SK-N-DZ (cell line): ENCODE data around the gene EVA1B.

Experiments
- DNase-seq: peaks from one replicate; pipeline ENCODE4 v3.0.0-alpha.2; 2015; ENCODE audit warnings: low spot score

EVA1B gene

DNA sequence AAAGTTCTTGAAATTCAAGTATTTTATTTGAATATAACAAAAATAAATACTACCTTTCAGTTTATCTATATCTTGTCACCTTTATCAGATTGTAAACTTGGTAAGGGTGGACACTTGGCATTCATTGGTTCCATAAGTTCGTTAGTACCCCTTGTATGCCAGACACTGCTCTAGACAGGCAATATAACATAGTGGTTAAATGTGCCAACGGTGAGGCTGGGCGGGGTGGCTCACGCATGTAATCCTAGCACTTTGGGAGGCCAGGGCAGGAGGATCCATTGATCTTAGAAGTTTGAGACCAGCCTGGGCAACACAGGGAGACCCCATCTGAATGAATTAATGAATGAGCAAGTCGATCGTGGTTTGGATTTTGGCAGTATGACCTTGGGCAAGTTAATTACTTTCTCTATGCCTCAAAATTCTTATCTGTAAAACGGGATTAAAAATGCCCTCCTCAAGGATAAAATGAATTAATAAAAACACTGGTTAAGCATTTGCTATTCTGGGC lies 43.6 kb downstream of the EVA1B start:
- DNase-seq = no peak

DNA sequence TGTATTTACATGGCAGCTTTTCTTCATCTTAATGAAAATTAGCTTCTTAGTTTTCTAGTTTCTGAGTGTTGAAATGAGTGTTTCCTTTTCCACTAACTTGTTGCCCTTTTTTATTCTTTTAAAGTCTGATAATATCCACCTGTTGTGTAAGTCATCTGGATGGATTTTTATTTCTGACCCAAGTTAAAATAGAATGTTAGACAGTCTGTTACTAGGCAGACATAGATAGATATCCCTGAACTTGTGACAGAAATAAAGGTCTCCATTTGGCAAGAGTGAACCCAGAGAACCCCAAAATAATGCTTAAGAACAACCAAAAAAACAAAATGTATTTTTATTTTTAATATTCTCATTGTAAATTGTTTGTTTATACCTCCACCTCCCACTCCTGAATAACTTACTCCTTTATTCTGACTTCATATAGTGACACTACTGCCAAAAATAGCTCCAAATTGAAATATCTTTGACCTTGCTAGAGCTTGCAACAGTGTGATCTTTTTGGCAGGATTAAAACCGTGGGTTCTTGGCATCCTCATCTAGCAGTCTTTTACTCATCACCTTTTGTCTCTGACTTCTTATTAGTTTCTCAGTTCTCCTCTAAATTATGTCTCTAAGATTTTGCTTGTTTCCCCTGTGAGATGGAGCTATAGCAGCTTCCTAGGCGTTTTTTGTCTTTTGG lies 44.2 kb downstream of the EVA1B start:
- DNase-seq = no peak

DNA sequence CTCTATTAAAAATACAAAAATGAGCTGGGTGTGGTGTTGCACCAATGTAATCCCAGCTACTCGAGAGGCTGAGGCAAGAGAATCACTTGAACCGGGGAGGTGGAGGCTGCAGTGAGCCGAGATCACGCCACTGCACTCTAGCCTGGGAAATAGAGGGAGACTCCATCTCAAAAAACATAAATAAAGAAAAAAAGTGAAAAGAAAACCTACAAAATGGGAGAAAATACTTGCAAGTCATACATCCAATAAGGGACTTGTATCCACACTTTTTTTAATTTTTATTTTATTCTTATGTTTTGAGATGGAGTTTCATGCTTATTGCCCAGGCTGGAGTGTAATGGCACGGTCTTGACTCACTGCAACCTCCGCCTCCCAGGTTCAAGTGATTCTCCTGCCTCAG lies 46.8 kb downstream of the EVA1B start:
- DNase-seq = no peak

DNA sequence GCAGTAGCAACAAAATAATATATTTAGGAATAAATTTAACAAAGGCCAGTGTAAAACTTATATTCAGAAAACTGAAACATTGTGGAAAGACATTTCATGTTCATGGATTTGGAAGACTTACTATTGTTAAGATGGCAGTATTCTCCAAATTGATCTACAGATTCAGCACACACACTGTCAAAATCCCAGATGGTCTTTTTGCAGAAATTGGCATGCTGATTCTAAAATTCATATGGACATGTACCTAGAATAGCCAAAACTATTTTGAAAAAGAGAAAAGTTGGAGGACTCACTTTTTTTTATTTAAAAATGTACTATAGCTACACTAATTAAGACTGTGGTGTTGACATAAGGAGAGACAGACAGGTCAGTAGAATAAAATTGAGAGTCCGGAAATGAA lies 49.2 kb downstream of the EVA1B start:
- no peak for DNase-seq

DNA sequence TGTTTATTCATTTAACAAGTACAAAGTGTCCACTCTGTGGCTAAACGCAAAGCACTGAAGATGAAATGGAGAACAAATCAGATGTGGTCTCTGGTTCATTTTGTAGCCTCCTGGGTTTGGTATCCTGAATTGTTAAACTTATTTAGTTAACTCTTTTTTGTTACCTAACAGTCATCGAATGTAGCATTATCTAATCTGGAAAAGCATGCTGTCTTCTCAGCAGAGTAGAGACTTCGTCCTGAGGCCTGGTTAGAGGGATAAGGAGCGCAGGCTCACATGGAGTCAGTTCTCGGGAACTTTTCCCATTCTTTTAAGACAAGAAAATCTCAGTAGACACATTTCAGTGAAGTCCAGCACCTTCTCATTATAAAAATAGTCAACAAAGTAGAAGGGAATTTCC lies 50.4 kb downstream of the EVA1B start:
- no peak for DNase-seq
